GM12878 (cell line): ENCODE results near the gene GPN1. TPM values are rescaled to one million over a fixed set of nuclear protein-coding genes. Genes with fewer than 3 reads are reported as not detected.

Experiments used
- ATAC-seq: fragments of 200-7000 bp; cut with Tn5 transposase; 3 replicates; pipeline ENCODE4 v1.9.1; 2020; ENCODE audit warnings: mild to moderate bottlenecking, moderate library complexity
- BruUV-seq: library from RNA; stranded (reverse); fragments of 400-500 nt; replicated peaks from 2 replicates; lab custom pipeline; 2021; lab: Mats Ljungman, UMichigan
- CTCF ChIA-PET: fragments of 300-600 bp; sonication (Branson Sonifier 250); formaldehyde crosslinking; extraction: SDS; loops from one replicate; lab custom pipeline; 2021; ENCODE audit warnings: inconsistent platforms; lab: Yijun Ruan, JAX
- POLR2A ChIA-PET: fragments of 350-600 bp; formaldehyde crosslinking; extraction: SDS; loops from one replicate; lab custom pipeline; 2021; ENCODE audit warnings: inconsistent platforms; lab: Charles Lee
- RAD21 ChIA-PET: fragments of 300-600 bp; sonication (Branson Sonifier 250); formaldehyde crosslinking; loops from one replicate; lab custom pipeline; 2023; ENCODE audit warnings: antibody characterized with exemption; ENCODE audit not compliant: unreplicated experiment; lab: Charles Lee
- SMC1A ChIA-PET: fragments of 300-600 bp; sonication (Branson Sonifier 250); formaldehyde crosslinking; loops from one replicate; lab custom pipeline; 2023; ENCODE audit not compliant: unreplicated experiment, uncharacterized antibody; lab: Charles Lee
- DNase-seq: peaks from one replicate; pipeline ENCODE4 v3.0.0-alpha.2; 2011; ENCODE audit warnings: low read depth, low spot score
- FAIRE-seq: peaks from 3 replicates; lab custom pipeline; 2011; peaks lifted over from hg19 to GRCh38; lab: Jason Lieb, UNC
- H2AFZ ChIP-seq: 2 replicates; pipeline ENCODE4 v1.6.0; 2011; ENCODE audit warnings: low read depth, low read length, control low read depth; ENCODE audit not compliant: control insufficient read depth
- H3K27ac ChIP-seq: 2 replicates; pipeline ENCODE4 v1.5.1; 2011; ENCODE audit warnings: control low read depth; ENCODE audit not compliant: control insufficient read depth, insufficient read depth
- H3K27me3 ChIP-seq, 2 experiments: replicated peaks in 1 of 2; 2 replicates each; pipeline versions ENCODE4 v1.6.0 to v1.6.1; 2011; ENCODE audit warnings: low read length in 1 of 2; ENCODE audit not compliant: control insufficient read depth in 2 of 2, insufficient read depth in 2 of 2
- H3K36me3 ChIP-seq, 2 experiments: 2 replicates each; pipeline ENCODE4 v1.5.1; 2011; ENCODE audit warnings: low read length in 1 of 2; ENCODE audit not compliant: control insufficient read depth in 2 of 2, insufficient read depth in 2 of 2
- H3K4me1 ChIP-seq: 2 replicates; pipeline ENCODE4 v1.6.1; 2011; ENCODE audit warnings: mild to moderate bottlenecking, low read length, moderate library complexity, mixed read lengths; ENCODE audit not compliant: control insufficient read depth, insufficient read depth
- H3K4me2 ChIP-seq: 2 replicates; pipeline ENCODE4 v1.6.0; 2011; ENCODE audit warnings: control low read depth; ENCODE audit not compliant: control insufficient read depth, insufficient read depth
- H3K4me3 ChIP-seq: fragments of 200-600 bp; sonication (generic); 2 replicates; pipeline ENCODE4 v1.5.1; 2016
- H3K79me2 ChIP-seq: 2 replicates; pipeline ENCODE4 v1.6.0; 2011; ENCODE audit warnings: low read length; ENCODE audit not compliant: control insufficient read depth, insufficient read depth
- H3K9ac ChIP-seq: 2 replicates; pipeline ENCODE4 v1.8.0; 2011; ENCODE audit warnings: low read length, control low read depth, mixed read lengths; ENCODE audit not compliant: control insufficient read depth, insufficient read depth
- H3K9me3 ChIP-seq: replicated peaks from 3 replicates; pipeline ENCODE4 v1.5.1; 2011; ENCODE audit warnings: mild to moderate bottlenecking, low read length; ENCODE audit not compliant: control insufficient read depth, insufficient read depth
- H4K20me1 ChIP-seq: 2 replicates; pipeline ENCODE4 v1.6.0; 2011; ENCODE audit not compliant: control insufficient read depth, insufficient read depth
- ATF3 ChIP-seq: IDR thresholded peaks from 2 replicates; pipeline ENCODE4 v1.6.1; 2011; ENCODE audit warnings: low read depth, mild to moderate bottlenecking, low read length, moderate library complexity, borderline replicate concordance; ENCODE audit errors: extremely low read depth
- BMI1 ChIP-seq: fragments of 450-650 bp; IDR thresholded peaks from 2 replicates; pipeline ENCODE4 v1.6.1; 2016; ENCODE audit warnings: mild to moderate bottlenecking, moderate library complexity, borderline replicate concordance
- CBX5 ChIP-seq: sonication (generic); IDR thresholded peaks from 2 replicates; pipeline ENCODE4 v1.6.1; 2016; ENCODE audit warnings: low read depth, moderate library complexity, mild to moderate bottlenecking, inconsistent platforms
- CHD1 ChIP-seq: IDR thresholded peaks from 2 replicates; pipeline ENCODE4 v1.6.1; 2012; ENCODE audit warnings: low read depth, low read length, improper control_type of control experiment
- E2F8 ChIP-seq: fragments of 450-650 bp; IDR thresholded peaks from 2 replicates; pipeline ENCODE4 v1.6.1; 2018; ENCODE audit warnings: mild to moderate bottlenecking, low read depth, moderate library complexity; ENCODE audit not compliant: partially characterized antibody
- EGR1 ChIP-seq, 2 experiments: IDR thresholded peaks; 1 replicate in 1 of 2; 2 replicates in 1 of 2; pipeline ENCODE4 v1.6.1; 2011 to 2012; ENCODE audit warnings: low read depth in 2 of 2, low read length in 2 of 2, borderline replicate concordance in 1 of 2, mild to moderate bottlenecking in 1 of 2, moderate library complexity in 1 of 2
- PRDM15 ChIP-seq: fragments of 450-650 bp; formaldehyde crosslinking; IDR thresholded peaks from 2 replicates; pipeline ENCODE4 v1.4.0; 2020; ENCODE audit warnings: mild to moderate bottlenecking, moderate library complexity
- RELB ChIP-seq: fragments of 450-650 bp; IDR thresholded peaks from 2 replicates; pipeline ENCODE4 v1.6.1; 2017; ENCODE audit warnings: low read depth, mild to moderate bottlenecking, moderate library complexity
- SREBF1 ChIP-seq: IDR thresholded peaks from 2 replicates; pipeline ENCODE4 v1.6.1; 2012; ENCODE audit warnings: mild to moderate bottlenecking, low read length
- ZNF274 ChIP-seq: IDR thresholded peaks from one replicate; pipeline ENCODE4 v1.8.0; 2011; ENCODE audit not compliant: insufficient read length, insufficient read depth
- WGBS: methylation state at CpG from one replicate; pipeline ENCODE4 v1.1.6; 2016; ENCODE audit warnings: low lambda C conversion rate; ENCODE audit not compliant: insufficient replicate concordance, insufficient coverage; ENCODE audit errors: missing lambda C conversion rate; 5-methylcytosine and 5-hydroxymethylcytosine counted together
- in situ Hi-C: fragments of 300-500 bp; cut with MboI; formaldehyde crosslinking; loops from 9 replicates; pipeline ENCODE4 v1.14.3; 2018; ENCODE audit warnings: mixed read lengths
- intact Hi-C: fragments of 100-400 bp; cut with micrococcal nuclease; formaldehyde crosslinking; loops from one replicate; pipeline ENCODE4 v1.14.2; 2022; ENCODE audit not compliant: unreplicated experiment
- polyA plus RNA-seq, 11 experiments: library from polyadenylated mRNA; depleted of rRNA in 4 of 11; unstranded in 6 of 11; stranded (reverse) in 5 of 11; fragments of >200 nt; fragmentation: Nextera tagmentation in 4 of 11; fragmentation: Illumina TruSeq in 1 of 11; extraction: Ambion mirVana in 4 of 11; extraction: Trizol in 1 of 11; gene quantifications; 1 replicate in 1 of 11; 2 replicates in 10 of 11; pipeline versions ENCODE4 v1.2.1 to v1.2.3, GENCODE V29; 2011 to 2016; ENCODE audit warnings: inconsistent platforms in 2 of 11, missing spikeins in 2 of 11, low read depth in 1 of 11
- total RNA-seq, 4 experiments: library from RNA; depleted of rRNA in 3 of 4; stranded (reverse); fragments of >200 nt in 3 of 4; fragmentation: Illumina TruSeq in 1 of 4; extraction: Trizol in 1 of 4; gene quantifications; 2 replicates each; pipeline versions ENCODE4 v1.2.1 to v1.2.3, GENCODE V29; 2013 to 2021

GPN1 gene
- total and polyA plus RNA-seq, 10 of the 15 experiments (the other 5 are each of a cell fraction or from before 2014, with no cell fraction given): 32.1 to 108 (median 60.4) TPM

- ChIA-PET POLR2A (no interaction called here), RAD21 (no interaction called here)
- peak overlapping the region; percentile 98 for H3K4me3 ChIP-seq
These were observed 44.3 kb upstream of the GPN1 start for GRCh38 chr2:27584597-27584996.

More at GRCh38 chr2:27584597-27584996, 44.3 kb upstream of the GPN1 start:
- Histone ChIP-seq H3K4me2 (peak overlapping the region; percentile 64), H3K9me3 (peaks cover 2% of the 10 kb centered on the region; the same call in 2 of the 3 replicates), H3K27ac (no peak overlapping the region), H3K36me3 (no peaks in the 10 kb centered on the region), H4K20me1 (no peaks in the 10 kb centered on the region), H3K4me1 (0 out of 2 replicates have a peak, but pooled peaks cover 3% of the 10 kb centered on the region), H3K9ac (no peak overlapping the region), H3K27me3 (no peaks in the 10 kb centered on the region), H3K79me2 (peaks cover 67% of the 10 kb centered on the region), H2AFZ (no peak overlapping the region)
- ChIA-PET SMC1A (interaction anchor here (0.9 to 1.7 kb wide), 4 partner anchors 12 to 213 kb away, joined by 3 to 9 read pairs (median 4); partner anchors contain the start of genes CCDC121 and GPN1), CTCF (interaction anchor here (1.0 to 2.0 kb wide), 3 partner anchors 9 to 98 kb away, joined by 3 to 7 read pairs (median 4); no protein-coding TSS in a partner anchor)
- BruUV-seq: no TSS peak
- FAIRE-seq (no peak), DNase-seq (no peak), ATAC-seq (no peak)
- in situ Hi-C loops: no loop called here
- 92% methylated on average over 3 of the region's 3 CpGs for WGBS
- intact Hi-C loops: loop anchor here (5.0 to 10.0 kb wide), 2 partner anchors 43 to 180 kb away; partner anchors contain the start of genes CCDC121, GPN1 and PPM1G
- TF ChIP-seq CHD1 (no peak), BMI1 (no peak), SREBF1 (no peak), PRDM15 (CRISPR knock-in tag) (no peak), EGR1 (IDR thresholded peaks at IDR 0.05; ENCODE audit: borderline replicate concordance in 1 of 2, low read depth in 2 of 2, low read length in 2 of 2) (no peak), E2F8 (no peak), CBX5 (no peak), ZNF274 (no peak), RELB (no peak), ATF3 (no peak)
